Testis (tissue), 3 donors: ENCODE results near the gene ROPN1. TPM values are rescaled to one million over a fixed set of nuclear protein-coding genes. Genes with fewer than 3 reads are reported as not detected.

Source experiments
- DNase-seq: peaks from one replicate; pipeline ENCODE4 v3.0.0-alpha.2; 2019
- H3K27ac ChIP-seq, 2 donors: fragments of 200-600 bp; sonication (generic); one replicate each; pipeline ENCODE4 v1.5.1; 2019
- H3K27me3 ChIP-seq: fragments of 200-600 bp; sonication (generic); one replicate; pipeline ENCODE4 v1.5.1; 2019
- H3K36me3 ChIP-seq: fragments of 200-600 bp; sonication (generic); one replicate; pipeline ENCODE4 v1.5.1; 2017; ENCODE audit warnings: low read depth; ENCODE audit errors: missing control alignments
- H3K4me1 ChIP-seq: fragments of 200-600 bp; sonication (generic); one replicate; pipeline ENCODE4 v1.5.1; 2019
- H3K4me3 ChIP-seq, 2 donors: fragments of 200-600 bp; sonication (generic); one replicate each; pipeline ENCODE4 v1.5.1; 2017 to 2019
- H3K9me3 ChIP-seq: fragments of 200-600 bp; sonication (generic); one replicate; pipeline ENCODE4 v1.5.1; 2017
- POLR2A ChIP-seq: fragments of 450-650 bp; IDR thresholded peaks from one replicate; pipeline ENCODE4 v1.6.1; 2017; ENCODE audit warnings: antibody characterized with exemption, mild to moderate bottlenecking, moderate library complexity
- WGBS, 2 donors: methylation state at CpG; one replicate each; pipeline ENCODE4 v1.1.5; 2018; 5-methylcytosine and 5-hydroxymethylcytosine counted together
- intact Hi-C: fragments of 100-400 bp; cut with DNase I; formaldehyde crosslinking; loops from one replicate; pipeline ENCODE4 v1.15.1; 2023; ENCODE audit warnings: low total_unique reads
- polyA plus RNA-seq: library from polyadenylated mRNA; stranded (reverse); fragments of 350-450 nt; fragmentation: Illumina TruSeq; extraction: RNeasy Lipid Tissue Mini Kit (QIAGEN cat#74804); gene quantifications from one replicate; pipeline ENCODE4 v1.2.3, GENCODE V29; 2014; ENCODE audit warnings: low read depth, low replicate concordance; ENCODE audit not compliant: insufficient read depth
- total RNA-seq, 2 donors: library from RNA; depleted of rRNA; stranded (reverse); fragments of >200 nt; gene quantifications; one replicate each; pipeline ENCODE4 v1.2.3, GENCODE V29; 2016
- TF ChIP-seq, protein P1 (sequence below), 3 experiments: fragments of 450-650 bp in 2 of 3; fragments of 200-600 bp in 1 of 3; sonication (generic) in 1 of 3; IDR thresholded peaks; one replicate each; pipeline ENCODE4 v1.5.1; 2016 to 2019; ENCODE audit warnings: antibody characterized with exemption in 3 of 3, mild to moderate bottlenecking in 2 of 3, moderate library complexity in 1 of 3

The ROPN1 gene
- total and polyA plus RNA-seq, 3 donors from 2014 or later, result 80.8 to 374 (median 139) TPM

DNA sequence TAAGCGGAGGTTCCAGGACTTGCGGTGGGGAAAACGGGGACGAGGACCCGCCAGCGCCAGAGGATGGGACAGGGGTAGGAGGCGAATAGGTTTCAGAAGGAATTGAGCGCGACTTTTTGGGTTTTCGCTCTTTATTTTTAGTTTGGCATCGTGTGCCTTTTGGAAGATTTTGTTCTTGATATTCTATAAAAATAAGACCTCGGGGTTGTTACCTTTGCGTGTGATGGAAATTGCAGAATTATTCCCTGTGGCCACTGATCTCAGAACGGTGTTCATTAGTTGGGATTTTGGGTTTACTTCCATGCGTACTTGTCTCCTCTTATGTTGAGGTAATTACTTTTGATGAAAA is 30.4 kb downstream of the ROPN1 start:
- intact Hi-C loops, result no loop called here
- H3K27ac ChIP-seq, result peak overlapping the region; percentile 70 to 89
- 3 to 4% methylated on average over 15 of the region's 15 CpGs for WGBS, 2 donors
- H3K36me3 ChIP-seq, result no peaks in the 10 kb centered on the region
- peaks cover 4% of the 10 kb centered on the region for H3K4me1 ChIP-seq
- H3K27me3 ChIP-seq, result no peaks in the 10 kb centered on the region
- no peak for TF ChIP-seq POLR2A
- TF ChIP-seq, protein P1, sequence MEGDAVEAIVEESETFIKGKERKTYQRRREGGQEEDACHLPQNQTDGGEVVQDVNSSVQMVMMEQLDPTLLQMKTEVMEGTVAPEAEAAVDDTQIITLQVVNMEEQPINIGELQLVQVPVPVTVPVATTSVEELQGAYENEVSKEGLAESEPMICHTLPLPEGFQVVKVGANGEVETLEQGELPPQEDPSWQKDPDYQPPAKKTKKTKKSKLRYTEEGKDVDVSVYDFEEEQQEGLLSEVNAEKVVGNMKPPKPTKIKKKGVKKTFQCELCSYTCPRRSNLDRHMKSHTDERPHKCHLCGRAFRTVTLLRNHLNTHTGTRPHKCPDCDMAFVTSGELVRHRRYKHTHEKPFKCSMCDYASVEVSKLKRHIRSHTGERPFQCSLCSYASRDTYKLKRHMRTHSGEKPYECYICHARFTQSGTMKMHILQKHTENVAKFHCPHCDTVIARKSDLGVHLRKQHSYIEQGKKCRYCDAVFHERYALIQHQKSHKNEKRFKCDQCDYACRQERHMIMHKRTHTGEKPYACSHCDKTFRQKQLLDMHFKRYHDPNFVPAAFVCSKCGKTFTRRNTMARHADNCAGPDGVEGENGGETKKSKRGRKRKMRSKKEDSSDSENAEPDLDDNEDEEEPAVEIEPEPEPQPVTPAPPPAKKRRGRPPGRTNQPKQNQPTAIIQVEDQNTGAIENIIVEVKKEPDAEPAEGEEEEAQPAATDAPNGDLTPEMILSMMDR (IDR thresholded peaks at IDR 0.05), result no peak
- H3K4me3 ChIP-seq, result peak overlapping the region; percentile 78 to 92
- H3K9me3 ChIP-seq, result no peaks in the 10 kb centered on the region
- DNase-seq, result no peak

DNA sequence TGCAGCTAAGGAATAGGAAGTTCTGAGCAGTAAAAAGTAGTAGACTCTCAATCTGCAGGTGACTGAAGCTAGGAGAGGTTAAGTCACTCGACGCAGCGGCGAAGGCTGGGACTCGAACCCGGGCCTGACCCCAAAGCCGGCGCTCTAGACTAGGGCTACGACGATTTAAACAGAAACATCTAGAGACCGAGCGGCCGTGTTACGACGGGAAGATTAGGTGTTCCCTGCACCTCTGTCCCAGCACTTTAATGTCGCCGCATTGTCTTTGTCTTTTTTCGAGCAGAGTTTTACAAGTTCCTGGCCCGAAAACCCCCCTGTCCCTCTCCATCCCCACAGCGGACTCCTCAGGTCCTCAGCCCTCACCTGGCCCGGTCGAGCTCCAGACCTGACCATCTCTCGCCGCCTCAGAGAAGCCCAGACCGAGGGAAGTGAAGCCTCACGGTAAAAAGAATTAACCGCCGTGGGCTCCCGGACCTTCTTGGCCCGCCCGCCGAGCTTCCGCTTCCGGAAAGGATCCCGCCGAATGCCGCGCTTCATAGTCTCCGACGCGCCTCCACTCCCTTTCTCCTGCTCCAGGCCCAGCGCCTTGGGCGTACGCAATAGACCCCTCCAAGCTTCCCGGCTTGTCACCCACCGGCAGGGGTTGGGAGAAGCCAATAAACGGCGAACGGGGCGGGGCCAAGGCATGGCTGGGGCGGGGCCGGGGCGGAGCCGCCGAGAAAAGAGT is 31.0 kb downstream of the ROPN1 start, which contains the start of gene CCDC14:
TSS of gene CCDC14 (minus strand) at position 449 of the 727 bp plus-strand sequence. CDS start at position 393, 56 bp downstream.
- Histone ChIP-seq H3K4me1 (peaks cover 4% of the 10 kb centered on the region), H3K9me3 (no peaks in the 10 kb centered on the region), H3K27ac (peak within 1 kb of the TSS; percentile 70 to 89), H3K27me3 (no peaks in the 10 kb centered on the region), H3K36me3 (no peaks in the 10 kb centered on the region), H3K4me3 (peak within 1 kb of the TSS; percentile 78 to 92)
- 0% methylated on average over 40 to 55 of the region's 55 CpGs for WGBS, 2 donors
- peak; percentile 39 for TF ChIP-seq POLR2A
- TF ChIP-seq, protein P1 (IDR thresholded peaks at IDR 0.05), result no peak
- DNase-seq, result peak; percentile 96
- intact Hi-C loops, result no loop called here

GRCh38 chr3:123953735-123954134 is 38.2 kb downstream of the ROPN1 start:
- WGBS, 2 donors, result 97 to 99% methylated on average over 4 of the region's 4 CpGs

GRCh38 chr3:123952844-123953520 is 38.9 kb downstream of the ROPN1 start:
- no peaks in the 10 kb centered on the region for H3K4me1 ChIP-seq
- no peaks in the 10 kb centered on the region for H3K9me3 ChIP-seq
- no peak overlapping the region for H3K27ac ChIP-seq
- TF ChIP-seq POLR2A, result no peak
- TF ChIP-seq, protein P1 (IDR thresholded peaks at IDR 0.05), result no peak
- intact Hi-C loops, result no loop called here
- no peak for DNase-seq
- no peaks in the 10 kb centered on the region for H3K36me3 ChIP-seq
- no peak overlapping the region for H3K4me3 ChIP-seq
- WGBS, 2 donors, result 97% methylated on average over 4 of the region's 4 CpGs
- H3K27me3 ChIP-seq, result no peaks in the 10 kb centered on the region

More at GRCh38 chr3:123953735-123954134, 38.2 kb downstream of the ROPN1 start:
- Histone ChIP-seq H3K36me3 (no peaks in the 10 kb centered on the region), H3K4me3 (no peak overlapping the region), H3K27ac (no peak overlapping the region), H3K9me3 (no peaks in the 10 kb centered on the region), H3K4me1 (no peaks in the 10 kb centered on the region), H3K27me3 (no peaks in the 10 kb centered on the region)
- DNase-seq, result no peak
- TF ChIP-seq, protein P1 (IDR thresholded peaks at IDR 0.05), result no peak
- no peak for TF ChIP-seq POLR2A
- intact Hi-C loops, result no loop called here
